ENCODE results near the gene GRK4.

- no peak for TF ChIP-seq CTCF (IDR thresholded peaks at IDR 0.05; ENCODE audit: low read depth, low read length)
- TF ChIP-seq POLR2A (IDR thresholded peaks at IDR 0.05; ENCODE audit: extremely low read depth, insufficient read length) = no peak
- no peak for TF ChIP-seq MYC (IDR thresholded peaks at IDR 0.05; ENCODE audit: low read depth, low read length)
These were observed 70.9 kb downstream of the GRK4 start for GRCh38 chr4:3034231-3034630.

All from NB4 (cell line).